Esophagus squamous epithelium (tissue), 4 donors: ENCODE measurements around the gene CHRNB1.

ENCODE experiments used
- CTCF ChIP-seq, 6 experiments: fragments of 450-650 bp in 4 of 6; fragments of 200-600 bp in 2 of 6; sonication (generic) in 2 of 6; IDR thresholded peaks; one replicate each; pipeline ENCODE4 v1.5.1; 2016 to 2019; ENCODE audit warnings: antibody characterized with exemption in 6 of 6, mild to moderate bottlenecking in 4 of 6, moderate library complexity in 4 of 6
- POLR2A ChIP-seq, 4 donors: fragments of 450-650 bp; IDR thresholded peaks; one replicate each; pipeline ENCODE4 v1.6.1; 2017; ENCODE audit warnings: antibody characterized with exemption in 4 of 4, mild to moderate bottlenecking in 4 of 4, moderate library complexity in 3 of 4

- no peak for TF ChIP-seq CTCF (IDR thresholded peaks at IDR 0.05)
- TF ChIP-seq POLR2A (IDR thresholded peaks at IDR 0.05): no peak
These were observed 13.6 kb upstream of the CHRNB1 start for GRCh38 chr17:7431231-7431630.
